ENCODE measurements around the gene RPS27L. TPM values are rescaled to one million over a fixed set of nuclear protein-coding genes. Genes with fewer than 3 reads are reported as not detected.

The RPS27L gene
- polyA plus RNA-seq (ENCODE audit: insufficient read length) = 54.2 TPM

- DNase-seq (ENCODE audit: low read depth) = peak; percentile 86
Observed at GRCh38 chr15:63157118-63157843, at the start of gene RPS27L. Gene RPS27L, minus strand, starts transcription at chr15:63157477. Its CDS starts 72 bp downstream, at chr15:63157405.

GRCh38 chr15:63206079-63206478 lies 48.8 kb upstream of the RPS27L start:
- DNase-seq (ENCODE audit: low read depth) = no peak

- DNase-seq (ENCODE audit: low read depth) = no peak
Observed at GRCh38 chr15:63203451-63204090, 46.3 kb upstream of the RPS27L start.

- DNase-seq (ENCODE audit: low read depth) = no peak
Observed at GRCh38 chr15:63202861-63203260, 45.6 kb upstream of the RPS27L start.

- no peak for DNase-seq (ENCODE audit: low read depth)
Observed at GRCh38 chr15:63200464-63201249, 43.4 kb upstream of the RPS27L start.

GRCh38 chr15:63198371-63199250 lies 41.3 kb upstream of the RPS27L start:
- no peak for DNase-seq (ENCODE audit: low read depth)

GRCh38 chr15:63197626-63198025 lies 40.3 kb upstream of the RPS27L start:
- DNase-seq (ENCODE audit: low read depth) = no peak

GRCh38 chr15:63196842-63197241 lies 39.6 kb upstream of the RPS27L start:
- DNase-seq (ENCODE audit: low read depth) = no peak

- no peak for DNase-seq (ENCODE audit: low read depth)
Observed at GRCh38 chr15:63195569-63196015, 38.3 kb upstream of the RPS27L start.

GRCh38 chr15:63194880-63195568 lies 37.7 kb upstream of the RPS27L start:
- DNase-seq (ENCODE audit: low read depth) = no peak

- no peak for DNase-seq (ENCODE audit: low read depth)
Observed at GRCh38 chr15:63194302-63194701, 37.0 kb upstream of the RPS27L start.

GRCh38 chr15:63192619-63193206 lies 35.4 kb upstream of the RPS27L start:
- DNase-seq (ENCODE audit: low read depth) = no peak

- DNase-seq (ENCODE audit: low read depth) = no peak
Observed at GRCh38 chr15:63191895-63192618, 34.8 kb upstream of the RPS27L start.

- no peak for DNase-seq (ENCODE audit: low read depth)
Observed at GRCh38 chr15:63190769-63191649, 33.7 kb upstream of the RPS27L start.

GRCh38 chr15:63189941-63190768 lies 32.9 kb upstream of the RPS27L start:
- no peak for DNase-seq (ENCODE audit: low read depth)

- no peak for DNase-seq (ENCODE audit: low read depth)
Observed at GRCh38 chr15:63188926-63189871, 31.9 kb upstream of the RPS27L start, which contains the start of gene RAB8B. Gene RAB8B, plus strand, starts transcription at chr15:63189606. Its CDS starts 19 bp downstream, at chr15:63189625.
